Measurements from ENCODE around the gene CHMP5.

Gene CHMP5

GRCh38 chr9:33244137-33244784 lies 20.6 kb upstream of the CHMP5 start:
- no peak for DNase-seq

GRCh38 chr9:33245341-33245740 lies 19.5 kb upstream of the CHMP5 start:
- DNase-seq = no peak

- no peak for DNase-seq
Measured at GRCh38 chr9:33246269-33246860, 18.5 kb upstream of the CHMP5 start.

GRCh38 chr9:33248606-33249005 lies 16.2 kb upstream of the CHMP5 start:
- DNase-seq = no peak

GRCh38 chr9:33249087-33249658 lies 15.7 kb upstream of the CHMP5 start:
- no peak for DNase-seq

- no peak for DNase-seq
Measured at GRCh38 chr9:33249983-33250382, 14.9 kb upstream of the CHMP5 start.

GRCh38 chr9:33250458-33250995 lies 14.3 kb upstream of the CHMP5 start:
- DNase-seq = no peak

- DNase-seq = no peak
Measured at GRCh38 chr9:33254211-33254610, 10.6 kb upstream of the CHMP5 start.

- DNase-seq = no peak
Measured at GRCh38 chr9:33255014-33255413, 9.8 kb upstream of the CHMP5 start.

- DNase-seq = no peak
Measured at GRCh38 chr9:33255471-33255870, 9.4 kb upstream of the CHMP5 start.

- no peak for DNase-seq
Measured at GRCh38 chr9:33256236-33256635, 8.6 kb upstream of the CHMP5 start.

GRCh38 chr9:33257276-33257675 lies 7.6 kb upstream of the CHMP5 start:
- DNase-seq = no peak

GRCh38 chr9:33260372-33260771 lies 4.5 kb upstream of the CHMP5 start:
- DNase-seq = no peak

- peak; percentile 51 for DNase-seq
Measured at GRCh38 chr9:33263131-33264002, 1.5 kb upstream of the CHMP5 start.

GRCh38 chr9:33264003-33264472 lies 811 bp upstream of the CHMP5 start:
- DNase-seq = peak; percentile 62

GRCh38 chr9:33265211-33265865 lies 489 bp downstream of the CHMP5 start:
- no peak for DNase-seq

GRCh38 chr9:33267151-33267767 lies 2.4 kb downstream of the CHMP5 start:
- no peak for DNase-seq

GRCh38 chr9:33270146-33270545 lies 5.3 kb downstream of the CHMP5 start:
- DNase-seq = no peak

GRCh38 chr9:33272061-33272460 lies 7.2 kb downstream of the CHMP5 start:
- DNase-seq = no peak

GRCh38 chr9:33273266-33273971 lies 8.6 kb downstream of the CHMP5 start:
- no peak for DNase-seq

- DNase-seq = no peak
Measured at GRCh38 chr9:33273972-33274328, 9.1 kb downstream of the CHMP5 start.

- DNase-seq = no peak
Measured at GRCh38 chr9:33277484-33277883, 12.6 kb downstream of the CHMP5 start.

Data from right forelimb (tissue), 1 donor.